K562 (cell line): ENCODE measurements around the gene GPAT3. TPM values are rescaled to one million over a fixed set of nuclear protein-coding genes. Genes with fewer than 3 reads are reported as not detected.

Source experiments
- ATAC-seq: fragments of 200-7000 bp; cut with Tn5 transposase; 3 replicates; pipeline ENCODE4 v1.9.1; 2020; ENCODE audit warnings: moderate library complexity
- BruUV-seq: library from RNA; stranded (reverse); fragments of 400-500 nt; replicated peaks from 2 replicates; lab custom pipeline; 2021; lab: Mats Ljungman, UMichigan
- CTCF ChIA-PET: fragments of 300-600 bp; formaldehyde crosslinking; extraction: SDS; loops from one replicate; lab custom pipeline; 2021; ENCODE audit warnings: low intra/inter-chr PET ratio; lab: Yijun Ruan, JAX
- POLR2A ChIA-PET: fragments of 300-600, 350-650 bp; sonication (Branson Sonifier 250); formaldehyde crosslinking; extraction: SDS; loops from one replicate; lab custom pipeline; 2021; ENCODE audit warnings: antibody characterized with exemption, inconsistent platforms; lab: Yijun Ruan, JAX
- DNase-seq, 4 experiments: peaks; one replicate each; pipeline versions ENCODE4 v3.0.0 to v3.0.0-alpha.2; 2011 to 2018; ENCODE audit warnings: low spot score in 3 of 4, mixed read lengths in 3 of 4; ENCODE audit errors: extremely low read depth in 1 of 4
- FAIRE-seq: peaks from 2 replicates; lab custom pipeline; 2011; peaks lifted over from hg19 to GRCh38; lab: Jason Lieb, UNC
- H2AFZ ChIP-seq: 2 replicates; pipeline ENCODE4 v1.6.0; 2011; ENCODE audit warnings: low read depth, low read length, control low read depth, inconsistent platforms
- H3K27ac ChIP-seq: fragments of 200-600 bp; 3 replicates; pipeline ENCODE4 v1.8.0; 2011; ENCODE audit warnings: low read depth, mild to moderate bottlenecking, control low read depth, inconsistent platforms, low read length, moderate library complexity, mixed read lengths; ENCODE audit errors: extremely low read depth
- H3K27me3 ChIP-seq, 2 experiments: fragments of 300-600 bp in 1 of 2; 2 replicates in 1 of 2; 3 replicates in 1 of 2; pipeline versions ENCODE4 v1.6.0 to v1.8.0; 2011; ENCODE audit warnings: inconsistent platforms in 2 of 2, low read length in 2 of 2, mild to moderate bottlenecking in 1 of 2, mixed read lengths in 1 of 2, moderate library complexity in 1 of 2; ENCODE audit not compliant: control insufficient read depth in 2 of 2, insufficient read depth in 2 of 2
- H3K36me3 ChIP-seq: fragments of 300-600 bp; 3 replicates; pipeline ENCODE4 v1.8.0; 2011; ENCODE audit warnings: mild to moderate bottlenecking, low read length, inconsistent platforms; ENCODE audit not compliant: control insufficient read depth, insufficient read depth
- H3K4me1 ChIP-seq, 2 experiments: fragments of 200-600 bp in 1 of 2; replicated peaks in 1 of 2; 2 replicates in 1 of 2; 3 replicates in 1 of 2; pipeline versions ENCODE4 v1.5.1 to v1.8.0; 2011; ENCODE audit warnings: inconsistent platforms in 2 of 2, low read length in 2 of 2, mild to moderate bottlenecking in 1 of 2, mixed read lengths in 1 of 2, moderate library complexity in 1 of 2; ENCODE audit not compliant: control insufficient read depth in 2 of 2, insufficient read depth in 2 of 2
- H3K4me2 ChIP-seq: 2 replicates; pipeline ENCODE4 v1.6.1; 2011; ENCODE audit warnings: low read length, control low read depth, inconsistent platforms, mixed read lengths; ENCODE audit not compliant: insufficient read depth
- H3K4me3 ChIP-seq: fragments of 200-600 bp; sonication (generic), shearing (Covaris generic); 2 replicates; pipeline ENCODE4 v1.5.1; 2016; ENCODE audit warnings: control low read depth, inconsistent platforms
- H3K79me2 ChIP-seq: fragments of 200-600 bp; 3 replicates; pipeline ENCODE4 v1.8.0; 2011; ENCODE audit warnings: low read length, inconsistent platforms; ENCODE audit not compliant: control insufficient read depth, insufficient read depth
- H3K9ac ChIP-seq, 2 experiments: 2 replicates each; pipeline versions ENCODE4 v1.6.0 to v1.6.1; 2011; ENCODE audit warnings: low read depth in 2 of 2, low read length in 2 of 2, control low read depth in 1 of 2, inconsistent platforms in 1 of 2, mild to moderate bottlenecking in 1 of 2, mixed read lengths in 1 of 2; ENCODE audit not compliant: insufficient read depth in 1 of 2
- H3K9me1 ChIP-seq: one replicate; pipeline ENCODE4 v1.6.0; 2011; ENCODE audit warnings: inconsistent platforms, mild to moderate bottlenecking, low read length, moderate library complexity; ENCODE audit not compliant: control insufficient read depth, insufficient read depth
- H3K9me3 ChIP-seq: replicated peaks from 2 replicates; pipeline ENCODE4 v1.5.1; 2011; ENCODE audit warnings: low read depth, low read length, inconsistent platforms; ENCODE audit not compliant: control insufficient read depth, insufficient read depth
- H4K20me1 ChIP-seq: replicated peaks from 2 replicates; pipeline ENCODE4 v1.6.1; 2011; ENCODE audit warnings: low read length, inconsistent platforms, mixed read lengths; ENCODE audit not compliant: control insufficient read depth, insufficient read depth
- CBX1 ChIP-seq: sonication (generic); IDR thresholded peaks from 2 replicates; pipeline ENCODE4 v1.6.1; 2016; ENCODE audit warnings: antibody characterized with exemption, low read depth, mild to moderate bottlenecking
- CBX5 ChIP-seq: IDR thresholded peaks from 2 replicates; pipeline ENCODE4 v1.6.1; 2014; ENCODE audit warnings: low read depth, borderline replicate concordance
- ELK3 ChIP-seq: fragments of 450-650 bp; formaldehyde crosslinking; IDR thresholded peaks from 2 replicates; pipeline ENCODE4 v1.4.0; 2020; ENCODE audit warnings: mild to moderate bottlenecking
- ESRRB ChIP-seq: fragments of 250-450 bp; sonication (Bioruptor Pico); IDR thresholded peaks from 2 replicates; pipeline ENCODE4 v1.5.0; 2020; ENCODE audit warnings: mild to moderate bottlenecking, moderate library complexity, borderline replicate concordance
- ILF3 ChIP-seq: fragments of 450-650 bp; IDR thresholded peaks from 2 replicates; pipeline ENCODE4 v1.6.1; 2018; ENCODE audit warnings: antibody characterized with exemption, mild to moderate bottlenecking, moderate library complexity, borderline replicate concordance
- KDM5B ChIP-seq: fragments of 200-600 bp; sonication (generic); IDR thresholded peaks from 2 replicates; pipeline ENCODE4 v1.6.1; 2012; ENCODE audit warnings: low read depth, mild to moderate bottlenecking, moderate library complexity, low read length, control low read depth, inconsistent platforms; ENCODE audit not compliant: insufficient replicate concordance
- MCM2 ChIP-seq: fragments of 450-650 bp; IDR thresholded peaks from 2 replicates; pipeline ENCODE4 v1.6.1; 2017; ENCODE audit warnings: low read depth, mild to moderate bottlenecking
- PTBP1 ChIP-seq: fragments of 200-400 bp; formaldehyde crosslinking; IDR thresholded peaks from 2 replicates; pipeline ENCODE4 v1.6.1; 2017; ENCODE audit warnings: low read depth, low read length
- RREB1 ChIP-seq: fragments of 250-450 bp; sonication (Bioruptor Pico); IDR thresholded peaks from 2 replicates; pipeline ENCODE4 v1.4.0; 2020
- SREBF1 ChIP-seq: fragments of 150-350 bp; IDR thresholded peaks from 2 replicates; pipeline ENCODE4 v1.6.1; 2014; ENCODE audit warnings: antibody characterized with exemption, low read depth, low read length, borderline replicate concordance
- TEAD2 ChIP-seq: fragments of 450-650 bp; IDR thresholded peaks from 2 replicates; pipeline ENCODE4 v1.6.1; 2016; ENCODE audit warnings: missing genetic modification characterization, control low read depth, missing compliant biosample characterization
- TRIM28 ChIP-seq: fragments of 450-650 bp; IDR thresholded peaks from 2 replicates; pipeline ENCODE4 v1.6.1; 2017
- YBX1 ChIP-seq: fragments of 450-650 bp; IDR thresholded peaks from 2 replicates; pipeline ENCODE4 v1.7.1; 2016; ENCODE audit warnings: mild to moderate bottlenecking
- ZNF175 ChIP-seq: fragments of 200-800 bp; sonication (Bioruptor generic); IDR thresholded peaks from 2 replicates; pipeline ENCODE4 v1.6.1; 2016; ENCODE audit warnings: low read depth, mild to moderate bottlenecking, missing genetic modification characterization, missing compliant biosample characterization
- WGBS: fragments of 100-300 bp; shearing (Covaris generic); methylation state at CpG from one replicate; pipeline ENCODE4 v1.1.6; 2016; ENCODE audit warnings: low coverage, mixed read lengths; ENCODE audit not compliant: insufficient coverage; ENCODE audit errors: missing lambda C conversion rate; 5-methylcytosine and 5-hydroxymethylcytosine counted together
- in situ Hi-C: fragments of 300-500 bp; cut with MboI; formaldehyde crosslinking; loops from 4 replicates; pipeline ENCODE4 v1.15.0; 2018; ENCODE audit warnings: inconsistent platforms, mixed read lengths
- intact Hi-C: fragments of 100-400 bp; cut with micrococcal nuclease; formaldehyde crosslinking; loops from 2 replicates; pipeline ENCODE4 v1.14.2; 2022
- polyA plus RNA-seq, 8 experiments: library from polyadenylated mRNA; depleted of rRNA in 4 of 8; stranded (reverse) in 5 of 8; unstranded in 3 of 8; fragments of >200 nt; fragmentation: Nextera tagmentation in 2 of 8; fragmentation: Illumina TruSeq in 1 of 8; extraction: Ambion mirVana in 2 of 8; extraction: Trizol in 1 of 8; gene quantifications; 2 replicates each; pipeline versions ENCODE4 v1.2.1 to v1.2.3, GENCODE V29; 2011 to 2014; ENCODE audit warnings: inconsistent platforms in 1 of 8, missing spikeins in 1 of 8
- total RNA-seq, 7 experiments: library from RNA; depleted of rRNA in 6 of 7; stranded (reverse); fragments of >200 nt in 6 of 7; fragmentation: Illumina TruSeq in 2 of 7; extraction: Trizol in 2 of 7; gene quantifications; 2 replicates each; pipeline versions ENCODE4 v1.2.1 to v1.2.3, GENCODE V29; 2011 to 2021; ENCODE audit warnings: low replicate concordance in 1 of 7

GPAT3 gene
- total and polyA plus RNA-seq, 9 of the 15 experiments (the other 6 are each of a cell fraction or from before 2014, with no cell fraction given): 4.1 to 16.1 (median 13.1) TPM

- TF ChIP-seq ILF3 (no peak), ZNF175 (CRISPR knock-in tag) (no peak), KDM5B (no peak), ESRRB (CRISPR knock-in tag) (no peak), TEAD2 (tag) (0 out of 2 replicates have a peak, but pooled peaks have one; percentile 41), MCM2 (no peak)
Measured at GRCh38 chr4:83522239-83522638, 13.7 kb upstream of the GPAT3 start (continued).

GRCh38 chr4:83527671-83528070, 8.2 kb upstream of the GPAT3 start:
- Histone ChIP-seq H3K36me3 (no peaks in the 10 kb centered on the region), H3K4me3 (no peak overlapping the region), H3K79me2 (no peaks in the 10 kb centered on the region), H3K9ac (no peak overlapping the region), H3K4me1 (no peaks in the 10 kb centered on the region), H2AFZ (no peak overlapping the region), H3K27me3 (no peaks in the 10 kb centered on the region), H3K9me3 (no peaks in the 10 kb centered on the region), H3K27ac (no peak overlapping the region), H4K20me1 (no peaks in the 10 kb centered on the region), H3K9me1 (no peaks in the 10 kb centered on the region), H3K4me2 (no peak overlapping the region)
- ATAC-seq: no peak
- 32% methylated on average over 2 of the region's 2 CpGs for WGBS
- ChIA-PET POLR2A (interaction anchor here (1.4 kb wide), 1 partner anchor 8 kb away, joined by 4 read pairs; the partner anchor contains the start of gene GPAT3), CTCF (no interaction called here)
- DNase-seq: no peak
- in situ Hi-C loops: no loop called here
- BruUV-seq: no TSS peak
- peak; percentile 80; the same call in 1 of the 2 replicates for TF ChIP-seq CBX5
- TF ChIP-seq TRIM28: 0 out of 2 replicates have a peak, but pooled peaks have one; percentile 21
- TF ChIP-seq ELK3 (CRISPR knock-in tag): no peak
- no peak for TF ChIP-seq PTBP1
- no peak for TF ChIP-seq RREB1
- TF ChIP-seq YBX1: no peak
- no peak for TF ChIP-seq SREBF1
- TF ChIP-seq CBX1: peak; percentile 35; the same call in 1 of the 2 replicates
- intact Hi-C loops: no loop called here
- no peak for FAIRE-seq
